Measurements from ENCODE around the gene CAPRIN1.
A peak's percentile ranks its signal among the peaks of the same experiment; 100 is the strongest.

Gene CAPRIN1

GRCh38 chr11:34040571-34040970, 11.0 kb upstream of the CAPRIN1 start:
- TF ChIP-seq, protein P1, sequence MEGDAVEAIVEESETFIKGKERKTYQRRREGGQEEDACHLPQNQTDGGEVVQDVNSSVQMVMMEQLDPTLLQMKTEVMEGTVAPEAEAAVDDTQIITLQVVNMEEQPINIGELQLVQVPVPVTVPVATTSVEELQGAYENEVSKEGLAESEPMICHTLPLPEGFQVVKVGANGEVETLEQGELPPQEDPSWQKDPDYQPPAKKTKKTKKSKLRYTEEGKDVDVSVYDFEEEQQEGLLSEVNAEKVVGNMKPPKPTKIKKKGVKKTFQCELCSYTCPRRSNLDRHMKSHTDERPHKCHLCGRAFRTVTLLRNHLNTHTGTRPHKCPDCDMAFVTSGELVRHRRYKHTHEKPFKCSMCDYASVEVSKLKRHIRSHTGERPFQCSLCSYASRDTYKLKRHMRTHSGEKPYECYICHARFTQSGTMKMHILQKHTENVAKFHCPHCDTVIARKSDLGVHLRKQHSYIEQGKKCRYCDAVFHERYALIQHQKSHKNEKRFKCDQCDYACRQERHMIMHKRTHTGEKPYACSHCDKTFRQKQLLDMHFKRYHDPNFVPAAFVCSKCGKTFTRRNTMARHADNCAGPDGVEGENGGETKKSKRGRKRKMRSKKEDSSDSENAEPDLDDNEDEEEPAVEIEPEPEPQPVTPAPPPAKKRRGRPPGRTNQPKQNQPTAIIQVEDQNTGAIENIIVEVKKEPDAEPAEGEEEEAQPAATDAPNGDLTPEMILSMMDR (IDR thresholded peaks at IDR 0.05; ENCODE audit: insufficient read depth, low read length, poor library complexity, severe bottlenecking), result no peak
- DNase-seq (ENCODE audit: extremely low read depth, insufficient read length), result no peak
- no peaks in the 10 kb centered on the region for H3K36me3 ChIP-seq (ENCODE audit: control insufficient read depth, insufficient read depth, low read length)

DNA sequence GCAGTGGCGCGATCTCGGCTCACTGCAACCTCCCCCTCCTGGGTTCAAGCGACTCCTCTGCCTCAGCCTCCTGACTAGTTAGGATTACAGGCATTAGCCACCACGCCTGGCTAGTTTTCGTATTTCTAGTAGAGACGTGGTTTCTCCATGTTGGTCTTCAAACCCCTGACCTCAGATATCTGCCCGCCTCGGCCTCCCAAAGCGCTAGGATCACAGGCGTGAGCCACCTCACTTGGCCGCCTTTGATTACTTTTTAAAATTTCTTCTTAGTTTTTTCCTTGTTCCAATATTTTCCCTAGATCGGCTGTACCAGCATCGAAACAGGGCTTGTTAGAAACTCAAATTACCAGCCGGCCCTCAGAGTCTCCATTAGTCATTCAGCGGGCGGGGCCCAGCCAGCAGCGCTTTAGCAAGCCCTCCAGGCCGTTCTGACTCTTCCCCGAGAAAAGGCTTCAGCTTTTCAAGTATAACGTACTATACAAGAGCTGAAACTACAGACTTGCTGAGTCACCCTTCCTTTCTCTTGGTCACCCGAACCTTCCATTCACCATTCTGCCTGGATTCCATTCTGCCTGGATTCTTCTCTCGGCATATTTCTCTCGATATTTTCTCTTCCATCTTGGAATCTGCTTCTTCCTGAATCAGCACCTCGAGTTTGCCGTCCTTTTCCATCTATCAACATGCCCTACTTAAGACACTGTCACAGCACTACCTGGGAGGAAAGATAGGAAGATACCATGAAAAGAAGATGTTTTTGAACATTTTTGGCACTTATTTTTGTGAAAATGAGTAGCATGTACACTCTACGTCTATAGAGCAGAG, 6.7 kb upstream of the CAPRIN1 start:
- no peaks in the 10 kb centered on the region for H3K36me3 ChIP-seq (ENCODE audit: control insufficient read depth, insufficient read depth, low read length)
- TF ChIP-seq, protein P1 (IDR thresholded peaks at IDR 0.05; ENCODE audit: insufficient read depth, low read length, poor library complexity, severe bottlenecking), result no peak
- no peaks in the 10 kb centered on the region for H3K27me3 ChIP-seq (replicated peaks; ENCODE audit: control insufficient read depth, insufficient read depth, low read length)
- no peak overlapping the region for H3K4me3 ChIP-seq (replicated peaks; ENCODE audit: low read depth, low read length)
- DNase-seq (ENCODE audit: extremely low read depth, insufficient read length), result no peak

More at GRCh38 chr11:34040571-34040970, 11.0 kb upstream of the CAPRIN1 start:
- H3K27me3 ChIP-seq (replicated peaks; ENCODE audit: control insufficient read depth, insufficient read depth, low read length), result no peaks in the 10 kb centered on the region
- no peak overlapping the region for H3K4me3 ChIP-seq (replicated peaks; ENCODE audit: low read depth, low read length)

GRCh38 chr11:34049028-34049427, 2.5 kb upstream of the CAPRIN1 start:
- no peak for DNase-seq (ENCODE audit: extremely low read depth, insufficient read length)
- H3K36me3 ChIP-seq (ENCODE audit: control insufficient read depth, insufficient read depth, low read length), result no peaks in the 10 kb centered on the region
- no peak overlapping the region for H3K4me3 ChIP-seq (replicated peaks; ENCODE audit: low read depth, low read length)
- TF ChIP-seq, protein P1 (IDR thresholded peaks at IDR 0.05; ENCODE audit: insufficient read depth, low read length, poor library complexity, severe bottlenecking), result no peak
- no peaks in the 10 kb centered on the region for H3K27me3 ChIP-seq (replicated peaks; ENCODE audit: control insufficient read depth, insufficient read depth, low read length)

- peak overlapping the region; percentile 93 for H3K4me3 ChIP-seq (replicated peaks; ENCODE audit: low read depth, low read length)
- DNase-seq (ENCODE audit: extremely low read depth, insufficient read length), result no peak
- no peaks in the 10 kb centered on the region for H3K27me3 ChIP-seq (replicated peaks; ENCODE audit: control insufficient read depth, insufficient read depth, low read length)
- peaks cover 2% of the 10 kb centered on the region for H3K36me3 ChIP-seq (ENCODE audit: control insufficient read depth, insufficient read depth, low read length)
- TF ChIP-seq, protein P1 (IDR thresholded peaks at IDR 0.05; ENCODE audit: insufficient read depth, low read length, poor library complexity, severe bottlenecking), result no peak
Measured at GRCh38 chr11:34050581-34051348, 766 bp upstream of the CAPRIN1 start.

DNA sequence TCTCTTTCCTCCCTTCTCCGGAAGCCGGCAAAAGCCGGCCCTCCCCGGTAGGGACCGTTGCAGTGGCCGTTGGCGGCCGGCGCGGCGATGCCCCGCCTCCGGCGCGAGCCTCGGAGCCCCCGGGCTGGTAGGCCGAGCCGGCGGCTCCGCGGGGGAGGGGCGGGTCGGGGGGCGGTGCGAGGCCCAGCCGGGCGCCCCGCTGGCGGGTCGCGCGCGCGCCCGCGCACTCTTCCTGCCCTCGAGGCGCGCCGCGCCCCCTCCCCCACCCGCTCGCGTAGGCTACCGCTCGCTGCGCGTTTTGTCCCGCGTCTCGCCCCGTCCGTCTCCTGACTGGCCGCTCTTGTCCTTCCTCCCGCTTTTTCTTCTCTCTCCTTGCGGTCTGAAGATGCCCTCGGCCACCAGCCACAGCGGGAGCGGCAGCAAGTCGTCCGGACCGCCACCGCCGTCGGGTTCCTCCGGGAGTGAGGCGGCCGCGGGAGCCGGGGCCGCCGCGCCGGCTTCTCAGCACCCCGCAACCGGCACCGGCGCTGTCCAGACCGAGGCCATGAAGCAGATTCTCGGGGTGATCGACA, 591 bp downstream of the CAPRIN1 start:
- H3K36me3 ChIP-seq (ENCODE audit: control insufficient read depth, insufficient read depth, low read length), result peaks cover 2% of the 10 kb centered on the region
- H3K27me3 ChIP-seq (replicated peaks; ENCODE audit: control insufficient read depth, insufficient read depth, low read length), result no peaks in the 10 kb centered on the region
- H3K4me3 ChIP-seq (replicated peaks; ENCODE audit: low read depth, low read length), result peak overlapping the region; percentile 97
- TF ChIP-seq, protein P1 (IDR thresholded peaks at IDR 0.05; ENCODE audit: insufficient read depth, low read length, poor library complexity, severe bottlenecking), result no peak
- DNase-seq (ENCODE audit: extremely low read depth, insufficient read length), result peak; percentile 94
